H1 (cell line): ENCODE data around the gene KIZ. TPM values are rescaled to one million over a fixed set of nuclear protein-coding genes. Genes with fewer than 3 reads are reported as not detected.

Experiments used
- CTCF ChIA-PET: fragments of 300-600 bp; sonication (Branson Sonifier 250); formaldehyde crosslinking; loops from one replicate; lab custom pipeline; 2021; ENCODE audit not compliant: partially characterized antibody; lab: Charles Lee
- POLR2A ChIA-PET: fragments of 300-600 bp; sonication (Branson Sonifier 250); formaldehyde crosslinking; loops from one replicate; lab custom pipeline; 2021; ENCODE audit warnings: inconsistent platforms; ENCODE audit not compliant: partially characterized antibody; lab: Charles Lee
- DNase-seq, 2 experiments: peaks; one replicate each; pipeline versions ENCODE4 v3.0.0 to v3.0.0-alpha.2; 2010 to 2022; ENCODE audit warnings: low spot score in 2 of 2, low read depth in 1 of 2, mixed read lengths in 1 of 2
- FAIRE-seq: peaks from 2 replicates; lab custom pipeline; 2011; peaks lifted over from hg19 to GRCh38; lab: Jason Lieb, UNC
- H2AFZ ChIP-seq: 2 replicates; pipeline ENCODE4 v1.8.1; 2012; ENCODE audit warnings: low read length, inconsistent platforms
- H2AK5ac ChIP-seq: 2 replicates; pipeline ENCODE4 v1.6.1; 2013; ENCODE audit warnings: low read depth, low read length
- H2BK120ac ChIP-seq: replicated peaks from 2 replicates; pipeline ENCODE3; 2013; ENCODE audit warnings: low read depth, low read length, inconsistent platforms
- H2BK12ac ChIP-seq: 2 replicates; pipeline ENCODE4 v1.6.1; 2013; ENCODE audit warnings: low read depth, low read length
- H2BK15ac ChIP-seq: 2 replicates; pipeline ENCODE4 v1.6.1; 2013; ENCODE audit warnings: low read length
- H2BK20ac ChIP-seq: 2 replicates; pipeline ENCODE4 v1.6.1; 2013; ENCODE audit warnings: low read length
- H2BK5ac ChIP-seq: 2 replicates; pipeline ENCODE4 v1.6.1; 2013; ENCODE audit warnings: low read depth, low read length
- H3K14ac ChIP-seq: 2 replicates; pipeline ENCODE4 v1.6.1; 2013; ENCODE audit warnings: inconsistent platforms; ENCODE audit not compliant: insufficient read length
- H3K18ac ChIP-seq: 2 replicates; pipeline ENCODE4 v1.6.1; 2013; ENCODE audit warnings: low read length; ENCODE audit errors: extremely low read depth
- H3K23ac ChIP-seq: 2 replicates; pipeline ENCODE4 v1.6.1; 2013; ENCODE audit warnings: inconsistent platforms; ENCODE audit not compliant: insufficient read length
- H3K23me2 ChIP-seq: 2 replicates; pipeline ENCODE4 v1.6.1; 2013; ENCODE audit warnings: low read depth, low read length
- H3K27ac ChIP-seq: 2 replicates; pipeline ENCODE4 v1.6.1; 2011; ENCODE audit warnings: low read depth, low read length, inconsistent platforms
- H3K27me3 ChIP-seq, 4 experiments: replicated peaks in 1 of 4; 1 replicate in 1 of 4; 2 replicates in 3 of 4; pipeline versions ENCODE4 v1.6.1 to v1.8.1; 2011 to 2013; ENCODE audit warnings: low read length in 3 of 4, mild to moderate bottlenecking in 3 of 4, inconsistent platforms in 2 of 4, mixed read lengths in 2 of 4, moderate library complexity in 1 of 4; ENCODE audit not compliant: control insufficient read depth in 3 of 4, insufficient read depth in 3 of 4; ENCODE audit errors: extremely low read depth in 1 of 4
- H3K36me3 ChIP-seq, 4 experiments: 2 replicates each; pipeline versions ENCODE4 v1.6.1 to v1.8.1; 2011 to 2013; ENCODE audit warnings: mild to moderate bottlenecking in 4 of 4, low read length in 3 of 4, moderate library complexity in 2 of 4, control low read depth in 1 of 4, inconsistent platforms in 1 of 4; ENCODE audit not compliant: insufficient read depth in 4 of 4, control insufficient read depth in 2 of 4
- H3K4ac ChIP-seq: replicated peaks from 2 replicates; pipeline ENCODE3; 2013; ENCODE audit warnings: low read length, low read depth, mixed read lengths, inconsistent platforms; ENCODE audit not compliant: insufficient read length
- H3K4me1 ChIP-seq, 4 experiments: replicated peaks in 1 of 4; 1 replicate in 1 of 4; 2 replicates in 3 of 4; pipeline versions ENCODE4 v1.6.1 to v1.8.1; 2011 to 2013; ENCODE audit warnings: low read length in 3 of 4, inconsistent platforms in 2 of 4, mixed read lengths in 1 of 4; ENCODE audit not compliant: insufficient read depth in 4 of 4, control insufficient read depth in 3 of 4
- H3K4me2 ChIP-seq, 2 experiments: 2 replicates each; pipeline versions ENCODE4 v1.6.1 to v1.8.1; 2011 to 2013; ENCODE audit warnings: low read depth in 2 of 2, low read length in 2 of 2, control low read depth in 1 of 2, inconsistent platforms in 1 of 2, mild to moderate bottlenecking in 1 of 2; ENCODE audit not compliant: insufficient read depth in 1 of 2
- H3K4me3 ChIP-seq, 4 experiments: fragments of 200-600, 300-600 bp in 1 of 4; sonication (generic), shearing (Covaris generic), sonication (Bioruptor Twin) in 1 of 4; 2 replicates each; pipeline versions ENCODE4 v1.5.1 to v1.8.1; 2011 to 2016; ENCODE audit warnings: low read length in 4 of 4, low read depth in 3 of 4, control low read depth in 2 of 4, inconsistent platforms in 2 of 4, mild to moderate bottlenecking in 2 of 4, mixed read lengths in 1 of 4, moderate library complexity in 1 of 4; ENCODE audit not compliant: insufficient read depth in 2 of 4; ENCODE audit errors: extremely low read depth in 1 of 4
- H3K56ac ChIP-seq: replicated peaks from 2 replicates; pipeline ENCODE3; 2013; ENCODE audit warnings: low read depth, mild to moderate bottlenecking, mixed read lengths, low read length, inconsistent platforms; ENCODE audit not compliant: insufficient read length
- H3K79me1 ChIP-seq: 2 replicates; pipeline ENCODE4 v1.6.1; 2013; ENCODE audit warnings: low read depth, low read length, control low read depth
- H3K79me2 ChIP-seq, 2 experiments: 2 replicates each; pipeline versions ENCODE4 v1.6.1 to v1.8.1; 2012 to 2013; ENCODE audit warnings: low read length in 2 of 2, mild to moderate bottlenecking in 2 of 2, inconsistent platforms in 1 of 2; ENCODE audit not compliant: insufficient read depth in 2 of 2, control insufficient read depth in 1 of 2
- H3K9ac ChIP-seq, 4 experiments: replicated peaks in 1 of 4; 1 replicate in 1 of 4; 2 replicates in 3 of 4; pipeline versions ENCODE4 v1.6.1 to v1.8.1; 2011 to 2013; ENCODE audit warnings: low read depth in 3 of 4, low read length in 3 of 4, control low read depth in 2 of 4, mild to moderate bottlenecking in 2 of 4, moderate library complexity in 2 of 4, inconsistent platforms in 1 of 4; ENCODE audit errors: extremely low read depth in 1 of 4
- H3K9me3 ChIP-seq, 2 experiments: 2 replicates each; pipeline versions ENCODE4 v1.6.1 to v1.8.1; 2012 to 2013; ENCODE audit warnings: mild to moderate bottlenecking in 2 of 2, moderate library complexity in 2 of 2, control low read depth in 1 of 2, inconsistent platforms in 1 of 2, low read depth in 1 of 2, low read length in 1 of 2, mixed read lengths in 1 of 2; ENCODE audit not compliant: insufficient read depth in 2 of 2
- H4K20me1 ChIP-seq, 2 experiments: replicated peaks in 1 of 2; 2 replicates each; pipeline versions ENCODE3 to v1.8.1; 2011 to 2013; ENCODE audit warnings: inconsistent platforms in 2 of 2, low read length in 2 of 2, mild to moderate bottlenecking in 1 of 2; ENCODE audit not compliant: insufficient read depth in 2 of 2, control insufficient read depth in 1 of 2
- H4K5ac ChIP-seq: 2 replicates; pipeline ENCODE4 v1.6.1; 2013; ENCODE audit warnings: low read length, low read depth, mixed read lengths, inconsistent platforms; ENCODE audit not compliant: insufficient read length
- H4K8ac ChIP-seq: 2 replicates; pipeline ENCODE4 v1.8.0; 2013; ENCODE audit warnings: mild to moderate bottlenecking, moderate library complexity, low read length, inconsistent platforms; ENCODE audit not compliant: insufficient read depth; ENCODE audit errors: extremely low read depth
- H4K91ac ChIP-seq: replicated peaks from 2 replicates; pipeline ENCODE3; 2013; ENCODE audit warnings: low read length, mixed read lengths, inconsistent platforms; ENCODE audit not compliant: insufficient read length
- HDAC2 ChIP-seq, 2 experiments: fragments of 300-600 bp in 1 of 2; sonication (generic) in 1 of 2; IDR thresholded peaks; 2 replicates each; pipeline ENCODE4 v1.6.1; 2011 to 2012; ENCODE audit warnings: low read depth in 2 of 2, low read length in 2 of 2, mild to moderate bottlenecking in 2 of 2, moderate library complexity in 2 of 2, borderline replicate concordance in 1 of 2, inconsistent platforms in 1 of 2
- KDM1A ChIP-seq: fragments of 200-600, 300-600 bp; sonication (generic); IDR thresholded peaks from 2 replicates; pipeline ENCODE4 v1.7.1; 2016; ENCODE audit warnings: mild to moderate bottlenecking, low read length, borderline replicate concordance
- TEAD4 ChIP-seq: IDR thresholded peaks from 2 replicates; pipeline ENCODE4 v1.6.1; 2012; ENCODE audit warnings: low read depth, low read length, inconsistent platforms, mixed read lengths
- WGBS, 2 experiments: shearing (Covaris generic) in 1 of 2; methylation state at CpG; one replicate each; pipeline versions ENCODE4 v1.1.6 to v1.1.7; 2013 to 2015; ENCODE audit warnings: low lambda C conversion rate in 2 of 2, mixed read lengths in 2 of 2, inconsistent platforms in 1 of 2, low coverage in 1 of 2, missing lambda C conversion rate in 1 of 2; ENCODE audit not compliant: insufficient replicate concordance in 2 of 2, insufficient coverage in 1 of 2, insufficient read length in 1 of 2; ENCODE audit errors: extremely low coverage in 1 of 2, missing lambda C conversion rate in 1 of 2; 5-methylcytosine and 5-hydroxymethylcytosine counted together
- polyA plus RNA-seq, 7 experiments: library from polyadenylated mRNA; depleted of rRNA in 3 of 7; stranded (reverse) in 5 of 7; unstranded in 2 of 7; fragments of >200 nt in 5 of 7; fragments of 200-250 nt in 2 of 7; gene quantifications; 1 replicate in 5 of 7; 2 replicates in 1 of 7; 4 replicates in 1 of 7; pipeline versions ENCODE4 v1.2.1 to v1.2.3, GENCODE V29; 2011 to 2013; ENCODE audit warnings: missing spikeins in 2 of 7, mixed read lengths in 2 of 7
- total RNA-seq: library from RNA; stranded (reverse); fragmentation: NEBNext Ultra II Directional; extraction: Animal tissue kit (Norgen Biotek cat#: 25700); gene quantifications from 2 replicates; pipeline ENCODE4 v1.2.1, GENCODE V29; 2021

KIZ gene
- total and polyA plus RNA-seq, 2 of the 8 experiments (the other 6 are each of a cell fraction or from before 2014, with no cell fraction given), result 13.0 to 51.7 TPM

GRCh38 chr20:21177767-21178166, 51.9 kb downstream of the KIZ start:
- Histone ChIP-seq H2AK5ac (no peak overlapping the region), H4K20me1 (no peaks in the 10 kb centered on the region), H3K4me1 (peaks cover 6 to 15% (median 12%) of the 10 kb centered on the region in 4 experiments; a peak in 5 of 7 replicates), H3K27ac (no peak overlapping the region), H2BK20ac (no peak overlapping the region), H3K23me2 (no peaks in the 10 kb centered on the region), H2AFZ (no peak overlapping the region), H3K9me3 (no peaks in the 10 kb centered on the region), H2BK12ac (no peak overlapping the region), H2BK15ac (no peak overlapping the region), H4K91ac (no peak overlapping the region), H3K9ac (no peak overlapping the region), H3K79me1 (no peaks in the 10 kb centered on the region), H3K4me3 (no peak overlapping the region), H3K4me2 (no peak overlapping the region), H3K18ac (no peak overlapping the region), H3K56ac (no peak overlapping the region), H2BK120ac (no peak overlapping the region), H3K36me3 (no peaks in the 10 kb centered on the region; a peak in 1 of 8 replicates), H4K5ac (no peak overlapping the region), H3K23ac (no peak overlapping the region), H3K4ac (no peak overlapping the region), H3K79me2 (no peaks in the 10 kb centered on the region), H3K27me3 (no peaks in the 10 kb centered on the region), H3K14ac (no peak overlapping the region), H2BK5ac (no peak overlapping the region), H4K8ac (no peak overlapping the region)
- 82% methylated on average over 2 of the region's 2 CpGs; no CpG with 5 or more reads in 1 of the 2 experiments for WGBS, 2 experiments
- POLR2A ChIA-PET, result interaction anchor here (5.1 kb wide), 1 partner anchor 14 kb away, joined by 22 read pairs; no protein-coding TSS in a partner anchor
- no peak for DNase-seq
- FAIRE-seq, result no peak
- TF ChIP-seq HDAC2 (IDR thresholded peaks at IDR 0.05; ENCODE audit: borderline replicate concordance in 1 of 2, low read depth in 2 of 2, low read length in 2 of 2) (peak in 1 of 2 experiments; percentile 81; a peak in 1 of 4 replicates), KDM1A (peak; percentile 84), TEAD4 (no peak)
- CTCF ChIA-PET, result no interaction called here
